H9 (cell line): Measurements from ENCODE around the gene ACOT11. TPM values are rescaled to one million over a fixed set of nuclear protein-coding genes. Genes with fewer than 3 reads are reported as not detected.

Experiments
- DNase-seq: peaks from one replicate; pipeline ENCODE4 v3.0.0-alpha.2; 2017
- H2AFZ ChIP-seq: one replicate; pipeline ENCODE4 v1.6.1; 2013; ENCODE audit warnings: mild to moderate bottlenecking, low read length, control low read depth, moderate library complexity
- H2AK5ac ChIP-seq: 2 replicates; pipeline ENCODE4 v1.6.1; 2013; ENCODE audit warnings: low read length, control low read depth, mixed read lengths; ENCODE audit not compliant: insufficient read length
- H2BK120ac ChIP-seq: one replicate; pipeline ENCODE4 v1.6.1; 2013; ENCODE audit warnings: low read depth, mild to moderate bottlenecking, low read length, control low read depth, inconsistent platforms; ENCODE audit not compliant: poor library complexity, severe bottlenecking
- H2BK12ac ChIP-seq: 2 replicates; pipeline ENCODE4 v1.6.1; 2013; ENCODE audit warnings: low read length, control low read depth, mixed read lengths, low read depth; ENCODE audit not compliant: insufficient read length
- H2BK15ac ChIP-seq: 2 replicates; pipeline ENCODE4 v1.6.1; 2013; ENCODE audit warnings: low read depth, low read length, control low read depth
- H2BK20ac ChIP-seq: one replicate; pipeline ENCODE4 v1.6.1; 2013; ENCODE audit warnings: low read depth, mild to moderate bottlenecking, low read length, control low read depth, inconsistent platforms; ENCODE audit not compliant: poor library complexity, severe bottlenecking
- H2BK5ac ChIP-seq: 2 replicates; pipeline ENCODE4 v1.6.1; 2013; ENCODE audit warnings: low read length, control low read depth, mixed read lengths; ENCODE audit not compliant: insufficient read length
- H3K14ac ChIP-seq: 2 replicates; pipeline ENCODE4 v1.6.1; 2013; ENCODE audit warnings: low read length, control low read depth; ENCODE audit not compliant: insufficient read depth
- H3K18ac ChIP-seq: 2 replicates; pipeline ENCODE4 v1.6.1; 2013; ENCODE audit warnings: low read depth, mild to moderate bottlenecking, mixed read lengths, low read length, control low read depth; ENCODE audit not compliant: insufficient read length
- H3K23ac ChIP-seq: 2 replicates; pipeline ENCODE4 v1.6.1; 2013; ENCODE audit warnings: low read length, control low read depth, mixed read lengths, low read depth; ENCODE audit not compliant: insufficient read length
- H3K23me2 ChIP-seq: 2 replicates; pipeline ENCODE4 v1.6.1; 2013; ENCODE audit warnings: low read depth, mild to moderate bottlenecking, mixed read lengths, low read length, control low read depth; ENCODE audit not compliant: insufficient read length, poor library complexity, severe bottlenecking
- H3K27ac ChIP-seq: 2 replicates; pipeline ENCODE4 v1.5.1; 2013; ENCODE audit warnings: low read length, control low read depth, mixed read lengths, low read depth; ENCODE audit not compliant: insufficient read length
- H3K27me3 ChIP-seq: 2 replicates; pipeline ENCODE4 v1.6.1; 2013; ENCODE audit warnings: low read length, control low read depth, inconsistent platforms; ENCODE audit not compliant: insufficient read depth
- H3K4ac ChIP-seq: 2 replicates; pipeline ENCODE4 v1.6.1; 2013; ENCODE audit warnings: low read depth, mild to moderate bottlenecking, control low read depth, inconsistent platforms, low read length, moderate library complexity
- H3K4me1 ChIP-seq: 2 replicates; pipeline ENCODE4 v1.6.1; 2013; ENCODE audit warnings: low read length, control low read depth, inconsistent platforms; ENCODE audit not compliant: insufficient read depth
- H3K4me2 ChIP-seq: 2 replicates; pipeline ENCODE4 v1.6.1; 2013; ENCODE audit warnings: low read length, control low read depth, mixed read lengths; ENCODE audit not compliant: insufficient read length, insufficient read depth
- H3K56ac ChIP-seq: 2 replicates; pipeline ENCODE4 v1.6.1; 2013; ENCODE audit warnings: low read depth, mild to moderate bottlenecking, mixed read lengths, low read length, control low read depth; ENCODE audit not compliant: insufficient read length
- H3K79me1 ChIP-seq: 2 replicates; pipeline ENCODE4 v1.6.1; 2013; ENCODE audit warnings: low read depth, mild to moderate bottlenecking, moderate library complexity, low read length, control low read depth, inconsistent platforms; ENCODE audit not compliant: insufficient read depth, poor library complexity, severe bottlenecking
- H3K79me2 ChIP-seq: 2 replicates; pipeline ENCODE4 v1.6.1; 2013; ENCODE audit warnings: low read length, control low read depth, inconsistent platforms; ENCODE audit not compliant: insufficient read depth
- H3K9ac ChIP-seq: 2 replicates; pipeline ENCODE4 v1.6.1; 2013; ENCODE audit warnings: low read length, control low read depth, mixed read lengths; ENCODE audit not compliant: insufficient read length; ENCODE audit errors: extremely low read depth
- H3K9me3 ChIP-seq: one replicate; pipeline ENCODE4 v1.6.1; 2013; ENCODE audit warnings: low read depth, low read length, inconsistent platforms; ENCODE audit not compliant: control insufficient read depth
- H3T11ph ChIP-seq: one replicate; pipeline ENCODE4 v1.6.1; 2013; ENCODE audit warnings: mild to moderate bottlenecking, low read length, control low read depth, inconsistent platforms
- H4K20me1 ChIP-seq: one replicate; pipeline ENCODE4 v1.6.1; 2013; ENCODE audit not compliant: control insufficient read depth, insufficient read length, insufficient read depth
- H4K5ac ChIP-seq: 2 replicates; pipeline ENCODE4 v1.6.1; 2013; ENCODE audit warnings: low read depth, mild to moderate bottlenecking, mixed read lengths, low read length, control low read depth; ENCODE audit not compliant: insufficient read length
- H4K8ac ChIP-seq: replicated peaks from 2 replicates; pipeline ENCODE4 v1.6.1; 2013; ENCODE audit warnings: low read length, control low read depth, mixed read lengths, low read depth; ENCODE audit not compliant: insufficient read length
- H4K91ac ChIP-seq: 2 replicates; pipeline ENCODE4 v1.6.1; 2013; ENCODE audit warnings: low read depth, mild to moderate bottlenecking, moderate library complexity, mixed read lengths, low read length, control low read depth; ENCODE audit not compliant: insufficient read length
- H3K27ac Mint-ChIP-seq, 3 experiments: 2 replicates in 2 of 3; 3 replicates in 1 of 3; pipeline ENCODE4 v1.8.0; 2020 to 2021; ENCODE audit warnings: mixed read lengths in 3 of 3, mild to moderate bottlenecking in 1 of 3, moderate library complexity in 1 of 3
- H3K27me3 Mint-ChIP-seq: 2 replicates; pipeline ENCODE4 v1.8.0; 2021; ENCODE audit warnings: low read depth, mild to moderate bottlenecking, moderate library complexity, mixed read lengths
- H3K36me3 Mint-ChIP-seq, 3 experiments: 2 replicates in 2 of 3; 3 replicates in 1 of 3; pipeline ENCODE4 v1.8.0; 2020 to 2021; ENCODE audit warnings: low read depth in 3 of 3, mixed read lengths in 3 of 3; ENCODE audit not compliant: insufficient read depth in 1 of 3
- H3K4me1 Mint-ChIP-seq, 2 experiments: 2 replicates each; pipeline ENCODE4 v1.8.0; 2020; ENCODE audit warnings: mixed read lengths in 2 of 2
- H3K4me3 Mint-ChIP-seq, 2 experiments: 2 replicates in 1 of 2; 3 replicates in 1 of 2; pipeline ENCODE4 v1.8.0; 2020 to 2021; ENCODE audit warnings: mild to moderate bottlenecking in 2 of 2, mixed read lengths in 2 of 2, moderate library complexity in 1 of 2
- H3K9me3 Mint-ChIP-seq, 2 experiments: 2 replicates in 1 of 2; 3 replicates in 1 of 2; pipeline ENCODE4 v1.8.0; 2020; ENCODE audit warnings: mild to moderate bottlenecking in 2 of 2, mixed read lengths in 2 of 2, moderate library complexity in 1 of 2
- WGBS: extraction: QIAGEN DNeasy Blood & Tissue Kit; methylation state at CpG from one replicate; pipeline ENCODE4 v1.1.7; 2013; ENCODE audit warnings: missing lambda C conversion rate, low lambda C conversion rate, mixed read lengths; ENCODE audit not compliant: insufficient read length; ENCODE audit errors: extremely low coverage; 5-methylcytosine and 5-hydroxymethylcytosine counted together
- total RNA-seq: library from RNA; stranded (reverse); gene quantifications from 2 replicates; pipeline ENCODE4 v1.2.1, GENCODE V29; 2021
- TF ChIP-seq, protein P1 (sequence below): fragments of 200-600 bp; sonication (generic); conservative IDR thresholded peaks from 3 replicates; pipeline ENCODE4 v1.8.0; 2021; ENCODE audit warnings: antibody characterized with exemption, mild to moderate bottlenecking

ACOT11 gene
- total RNA-seq, 1 experiment from 2014 or later = 4.0 TPM

DNA sequence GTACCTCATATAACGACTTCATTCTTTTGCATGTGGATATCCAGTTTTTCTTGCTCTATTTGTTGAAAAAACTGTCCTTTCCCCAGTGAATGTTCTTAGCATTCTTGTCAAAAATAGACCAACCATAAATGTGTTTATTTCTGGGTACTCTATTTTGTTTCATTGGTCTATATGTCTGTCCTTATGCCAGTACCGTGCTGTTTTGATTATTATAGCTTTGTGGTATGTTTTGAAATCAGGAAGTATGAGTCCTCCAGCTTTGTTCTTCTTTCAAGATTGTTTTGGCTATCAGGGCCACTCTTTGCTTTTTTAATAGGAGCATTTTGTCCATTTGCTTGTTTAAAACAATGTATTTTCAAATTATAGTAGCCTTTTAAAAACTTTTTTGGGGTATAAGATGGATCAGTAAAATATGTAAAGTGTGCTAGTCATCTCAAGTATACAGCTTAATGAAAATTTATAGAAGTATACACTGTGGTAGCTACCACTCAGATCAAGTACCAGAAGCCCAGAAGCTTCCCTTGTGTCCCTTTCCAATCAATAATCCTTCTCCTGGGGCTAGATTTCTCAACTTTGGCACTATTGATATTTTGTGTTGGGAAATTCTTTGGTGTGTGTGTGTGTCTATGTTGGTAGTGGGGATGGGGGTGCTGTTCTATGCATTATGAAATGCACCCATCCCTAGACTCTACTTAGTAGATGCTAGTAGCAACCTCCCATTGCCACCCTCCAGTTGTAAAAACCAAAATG, 110.3 kb downstream of the ACOT11 start:
- no peak overlapping the region for H3K27ac Mint-ChIP-seq
- Histone ChIP-seq H3K18ac (no peak overlapping the region), H3K56ac (no peak overlapping the region), H3K4ac (no peak overlapping the region), H3T11ph (no peak overlapping the region), H2AK5ac (no peak overlapping the region), H4K91ac (no peak overlapping the region), H4K5ac (no peak overlapping the region), H3K27me3 (no peaks in the 10 kb centered on the region), H2BK120ac (no peak overlapping the region), H3K79me2 (no peaks in the 10 kb centered on the region), H4K20me1 (no peaks in the 10 kb centered on the region), H3K23me2 (no peaks in the 10 kb centered on the region), H2AFZ (no peak overlapping the region), H3K4me1 (no peaks in the 10 kb centered on the region), H3K9me3 (no peaks in the 10 kb centered on the region), H3K79me1 (no peaks in the 10 kb centered on the region), H3K27ac (no peak overlapping the region), H3K4me2 (no peak overlapping the region), H2BK12ac (no peak overlapping the region), H4K8ac (no peak overlapping the region), H3K9ac (no peak overlapping the region), H2BK15ac (no peak overlapping the region), H3K23ac (no peak overlapping the region), H2BK5ac (no peak overlapping the region), H2BK20ac (no peak overlapping the region), H3K14ac (no peak overlapping the region)
- peaks cover 16% of the 10 kb centered on the region in 2 experiments for H3K9me3 Mint-ChIP-seq
- 0 out of 7 replicates have a peak, but pooled peaks cover 0 to 3% (median 3%) of the 10 kb centered on the region in 3 experiments for H3K36me3 Mint-ChIP-seq
- peaks cover 1% of the 10 kb centered on the region for H3K27me3 Mint-ChIP-seq
- DNase-seq = no peak
- no peaks in the 10 kb centered on the region for H3K4me1 Mint-ChIP-seq
- TF ChIP-seq, protein P1, sequence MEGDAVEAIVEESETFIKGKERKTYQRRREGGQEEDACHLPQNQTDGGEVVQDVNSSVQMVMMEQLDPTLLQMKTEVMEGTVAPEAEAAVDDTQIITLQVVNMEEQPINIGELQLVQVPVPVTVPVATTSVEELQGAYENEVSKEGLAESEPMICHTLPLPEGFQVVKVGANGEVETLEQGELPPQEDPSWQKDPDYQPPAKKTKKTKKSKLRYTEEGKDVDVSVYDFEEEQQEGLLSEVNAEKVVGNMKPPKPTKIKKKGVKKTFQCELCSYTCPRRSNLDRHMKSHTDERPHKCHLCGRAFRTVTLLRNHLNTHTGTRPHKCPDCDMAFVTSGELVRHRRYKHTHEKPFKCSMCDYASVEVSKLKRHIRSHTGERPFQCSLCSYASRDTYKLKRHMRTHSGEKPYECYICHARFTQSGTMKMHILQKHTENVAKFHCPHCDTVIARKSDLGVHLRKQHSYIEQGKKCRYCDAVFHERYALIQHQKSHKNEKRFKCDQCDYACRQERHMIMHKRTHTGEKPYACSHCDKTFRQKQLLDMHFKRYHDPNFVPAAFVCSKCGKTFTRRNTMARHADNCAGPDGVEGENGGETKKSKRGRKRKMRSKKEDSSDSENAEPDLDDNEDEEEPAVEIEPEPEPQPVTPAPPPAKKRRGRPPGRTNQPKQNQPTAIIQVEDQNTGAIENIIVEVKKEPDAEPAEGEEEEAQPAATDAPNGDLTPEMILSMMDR = no peak
- no CpG with 5 or more reads among the region's 2 CpGs for WGBS
- H3K4me3 Mint-ChIP-seq = no peak overlapping the region

Other genes with a start within 250 kb of the ACOT11 start
- gene SSBP3, start 141.8 kb upstream of the ACOT11 start, total RNA-seq = 119 and 126 TPM in 2 replicates
- gene FAM151A, start 75.3 kb downstream of the ACOT11 start, total RNA-seq = not detected in 2 replicates
- 0.09 TPM in 1 of 2 replicates, not detected in the other for gene MROH7, start 93.6 kb downstream of the ACOT11 start, total RNA-seq
- 30.0 and 30.8 TPM in 2 replicates for gene TTC4, start 167.6 kb downstream of the ACOT11 start, total RNA-seq
- gene PARS2, start 216.3 kb downstream of the ACOT11 start, total RNA-seq = 10.2 and 10.6 TPM in 2 replicates